HuH-7 (cell line): ENCODE measurements around the gene GOPC.
A peak's percentile ranks its signal among the peaks of the same experiment; 100 is the strongest.

ENCODE experiments used
- DNase-seq: peaks from one replicate; pipeline ENCODE4 v3.0.0; 2011; ENCODE audit warnings: low spot score

The GOPC gene

DNA sequence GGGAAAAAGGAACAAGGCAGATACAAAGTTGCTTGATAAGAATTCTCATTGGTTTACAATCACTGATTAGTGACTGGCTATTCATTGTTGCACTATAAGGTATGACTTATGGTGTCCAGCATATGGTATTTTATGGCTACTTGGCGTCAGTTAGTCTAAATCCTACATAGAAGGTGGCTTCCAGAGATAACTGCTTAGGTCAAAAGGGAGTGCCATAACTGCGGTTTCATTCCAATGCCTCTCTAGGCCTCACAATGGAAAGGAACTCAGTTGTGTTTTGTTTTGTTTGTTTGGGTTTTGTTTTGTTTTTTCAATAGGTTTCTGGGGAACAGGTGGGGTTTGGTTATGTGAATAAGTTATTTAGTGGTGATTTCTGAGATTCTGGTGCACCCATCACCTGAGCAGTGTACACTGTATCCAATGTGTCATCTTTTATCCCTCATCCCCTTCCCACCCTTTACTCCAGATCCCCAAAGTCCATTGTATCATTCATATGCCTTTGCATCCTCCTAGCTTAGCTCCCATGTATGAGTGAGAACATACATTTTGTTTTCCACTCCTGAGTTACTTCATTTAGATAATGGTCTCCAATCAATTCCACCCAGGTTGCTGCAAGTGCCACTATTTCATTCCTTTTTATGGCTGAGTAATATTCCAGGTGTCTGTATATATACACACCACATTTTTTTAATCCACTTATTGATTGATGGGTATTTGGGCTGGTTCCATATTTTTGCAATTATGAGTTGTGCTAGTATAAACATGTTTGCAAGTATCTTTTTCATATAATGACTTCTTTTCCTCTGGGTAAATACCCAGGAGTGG is 7.0 kb downstream of the GOPC start:
- no peak for DNase-seq

GRCh38 chr6:117592983-117593759 is 9.1 kb downstream of the GOPC start:
- no peak for DNase-seq

DNA sequence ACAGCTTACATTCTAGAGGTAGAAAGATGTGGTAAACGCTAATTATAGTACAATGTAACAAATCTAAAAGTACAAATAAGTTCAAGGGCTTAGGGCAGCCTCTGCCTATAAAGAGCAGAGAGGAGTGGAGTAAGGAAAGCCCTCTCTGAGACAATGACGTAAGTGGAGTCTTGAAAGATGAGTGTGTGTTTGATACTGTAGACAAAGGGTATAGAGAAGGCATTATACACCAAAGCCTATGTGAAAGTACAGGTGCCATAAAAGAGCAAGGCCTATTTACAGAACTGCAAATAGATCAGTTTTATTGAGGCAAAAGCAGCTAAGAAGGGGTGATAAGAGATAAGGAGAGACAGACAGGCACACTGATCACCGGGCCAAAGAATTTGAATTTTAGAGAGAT is 10.9 kb downstream of the GOPC start:
- peak; percentile 20 for DNase-seq

- DNase-seq = no peak
These were observed 11.9 kb downstream of the GOPC start for GRCh38 chr6:117590447-117590846.

DNA sequence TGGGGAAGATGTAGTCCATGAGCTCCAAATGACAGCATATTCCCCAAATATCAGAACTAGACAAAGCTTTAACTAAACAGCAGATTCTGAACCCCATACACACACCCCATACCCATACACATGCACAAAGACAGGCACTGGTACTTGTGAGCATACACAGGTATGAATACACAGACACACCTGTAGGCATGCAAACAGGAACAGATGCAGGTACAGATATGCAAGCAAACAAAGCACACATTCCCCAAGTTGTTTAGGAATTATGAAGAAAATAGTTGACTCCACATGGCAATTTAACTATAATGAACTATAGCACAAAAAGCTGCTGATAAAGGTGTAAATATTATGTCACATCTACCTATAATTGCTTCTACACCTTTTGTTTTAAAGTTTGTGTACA is 16.7 kb downstream of the GOPC start:
- no peak for DNase-seq

DNA sequence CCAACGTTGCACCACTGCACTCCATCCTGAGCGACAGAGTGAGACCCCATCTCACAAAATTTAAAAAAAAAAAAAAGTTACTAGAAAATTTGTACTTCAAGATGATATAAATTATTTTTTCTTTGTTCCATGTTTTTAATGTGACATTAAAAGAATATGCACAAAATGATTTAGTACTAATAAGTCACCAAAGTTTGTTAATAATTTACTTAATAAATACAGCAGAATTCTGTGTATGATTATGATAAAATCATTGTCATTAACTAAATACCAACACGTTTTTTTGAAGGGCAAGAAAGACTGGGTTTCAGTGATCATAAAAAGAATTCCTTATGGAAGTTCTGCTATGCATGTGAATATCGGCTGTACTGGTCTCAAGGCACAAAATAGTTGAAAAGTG is 28.1 kb downstream of the GOPC start:
- DNase-seq = no peak

DNA sequence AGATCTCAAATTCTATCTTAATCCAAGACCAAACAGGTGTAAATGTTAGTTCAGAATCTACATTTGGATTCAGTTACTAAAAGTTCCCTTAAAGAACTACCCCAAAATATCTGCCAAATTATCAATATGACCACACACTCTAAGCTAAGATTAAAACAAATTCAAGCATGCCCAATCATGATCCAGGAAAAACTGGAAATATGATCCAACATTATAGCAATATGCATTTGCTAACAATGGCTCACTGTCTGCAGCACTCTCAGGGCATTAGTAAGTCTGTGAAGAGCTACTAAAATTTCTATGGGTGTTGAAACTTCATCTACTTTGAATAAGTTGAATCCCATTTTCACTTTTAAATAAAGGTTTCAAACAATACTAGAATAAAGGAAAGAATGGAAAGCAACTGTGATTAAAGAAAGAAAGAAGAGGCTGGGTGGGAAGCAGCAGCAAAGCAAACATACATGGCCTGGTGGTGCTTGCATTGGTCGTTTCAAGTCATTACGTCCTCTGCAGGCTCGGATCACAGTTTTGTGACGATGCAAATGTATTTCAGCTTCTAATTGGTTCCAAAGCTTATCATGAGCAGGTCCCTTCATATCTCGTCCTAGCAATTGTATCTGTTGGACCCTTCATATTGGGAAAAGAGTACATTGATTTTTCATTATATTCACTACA is 29.2 kb downstream of the GOPC start:
- DNase-seq = no peak

GRCh38 chr6:117568831-117569410 is 33.4 kb downstream of the GOPC start:
- no peak for DNase-seq

GRCh38 chr6:117568247-117568646 is 34.1 kb downstream of the GOPC start:
- DNase-seq = no peak

DNA sequence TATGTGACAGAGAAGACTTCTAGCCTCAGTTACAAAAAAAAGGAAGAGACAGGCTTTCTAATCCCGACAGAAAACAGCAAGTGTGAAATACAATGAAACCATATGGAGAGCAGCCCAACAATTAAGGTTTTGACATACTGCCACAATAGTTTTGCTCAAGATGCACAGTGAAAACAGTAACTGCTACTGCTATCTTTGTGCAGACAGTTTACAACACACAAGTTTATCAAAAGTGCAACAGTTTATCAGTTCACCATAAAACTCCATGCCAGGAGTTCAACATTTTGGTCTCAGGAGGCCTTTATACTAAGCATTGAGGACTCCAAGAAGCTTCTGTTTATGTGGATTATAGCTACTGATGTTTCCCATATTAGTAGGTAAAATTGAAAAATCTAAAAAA is 37.6 kb downstream of the GOPC start:
- DNase-seq = no peak

- DNase-seq = no peak
These were observed 41.2 kb downstream of the GOPC start for GRCh38 chr6:117561128-117561527.

GRCh38 chr6:117559299-117559698 is 43.0 kb downstream of the GOPC start:
- DNase-seq = no peak

DNA sequence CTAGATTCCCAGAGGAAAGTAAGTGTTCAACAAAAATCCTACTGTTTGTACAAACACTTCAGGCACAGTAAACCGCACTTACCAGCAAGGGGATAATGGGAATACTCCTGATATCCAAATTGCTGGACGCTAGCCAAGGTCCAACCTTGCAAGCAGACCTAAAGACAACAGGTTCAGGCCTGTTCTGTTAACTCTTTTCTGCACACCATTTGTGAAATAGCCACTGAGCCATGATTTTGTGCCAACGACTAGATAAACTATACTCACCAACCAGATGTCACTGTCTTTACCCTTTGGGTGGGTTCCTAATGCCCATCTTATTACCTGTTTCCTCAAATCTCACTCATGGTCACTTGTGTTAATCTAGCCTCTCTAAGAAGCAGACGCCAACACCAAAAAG is 43.5 kb downstream of the GOPC start:
- DNase-seq = no peak

DNA sequence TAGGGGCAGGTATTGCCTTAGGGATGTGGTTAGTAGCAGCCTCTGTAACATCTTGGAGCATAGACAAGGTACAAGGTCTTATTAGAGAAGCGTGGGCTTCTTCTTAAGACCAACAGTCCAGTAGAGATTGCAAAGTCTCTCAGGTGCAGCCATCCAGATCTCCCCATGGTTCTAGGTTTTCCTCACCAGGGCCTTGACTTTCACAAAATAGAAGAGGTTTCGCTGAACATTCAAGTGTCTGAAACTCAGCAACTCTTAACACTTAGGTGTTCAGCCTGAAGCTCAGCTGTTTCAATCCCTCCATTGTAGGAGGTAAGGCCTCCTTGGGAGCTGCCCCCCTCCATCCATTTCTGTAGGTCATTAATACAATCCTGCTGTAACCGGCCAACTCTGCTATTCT is 44.4 kb downstream of the GOPC start:
- DNase-seq = no peak

DNA sequence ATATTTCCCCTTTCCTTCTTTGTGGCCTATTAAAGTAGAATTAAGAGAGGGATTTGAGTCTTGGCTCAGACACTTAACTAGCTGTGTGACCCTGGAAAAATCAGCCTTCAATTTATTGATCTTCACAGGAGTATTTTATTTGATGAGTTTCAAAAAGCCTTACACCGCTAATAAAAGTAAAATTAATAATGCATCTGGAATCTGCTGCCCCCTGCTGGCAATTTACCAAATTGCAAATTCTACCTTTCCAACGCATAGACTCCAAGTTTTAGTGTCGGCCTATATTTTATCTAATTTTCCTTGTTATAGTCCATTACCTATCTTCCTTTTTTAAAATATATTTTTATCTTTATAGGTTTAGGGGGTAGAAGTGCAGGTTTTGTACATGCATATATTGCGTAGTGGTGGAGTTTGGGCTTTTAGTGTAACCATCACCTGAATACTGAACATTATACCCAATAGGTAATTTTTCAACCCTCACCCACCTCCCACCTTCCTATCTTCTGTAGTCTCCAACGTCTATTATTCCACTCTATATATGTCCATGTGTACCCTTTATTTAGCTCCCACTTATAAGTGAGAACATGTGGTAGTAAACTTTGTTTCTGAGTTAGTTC is 46.3 kb downstream of the GOPC start:
- no peak for DNase-seq

DNA sequence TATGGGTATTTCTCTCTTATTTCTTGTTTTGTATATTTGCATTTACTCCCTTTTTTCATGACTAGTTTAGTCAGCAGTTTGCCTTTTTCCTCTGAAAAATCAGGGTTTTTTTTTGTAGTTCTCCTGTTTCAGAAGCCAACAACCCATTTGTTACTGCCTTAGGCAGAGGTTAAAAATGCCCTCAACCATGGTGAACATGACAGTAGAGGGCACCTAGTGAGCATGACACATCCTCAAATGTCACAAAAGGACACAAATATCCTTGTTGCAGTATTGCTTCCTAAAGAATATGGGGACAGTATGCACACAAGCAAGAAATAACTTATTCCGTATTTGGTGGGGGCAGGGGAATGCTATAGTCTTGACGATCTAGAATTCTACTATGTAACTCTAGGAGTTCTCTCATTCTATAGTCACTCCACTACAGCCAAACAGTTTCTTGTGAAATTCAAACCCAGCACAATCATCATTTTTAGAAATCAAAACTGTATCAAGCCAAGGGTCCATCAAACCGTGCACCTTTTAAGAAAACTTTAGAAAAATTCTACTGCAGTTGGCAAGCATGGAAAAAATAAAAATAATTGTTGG is 47.0 kb downstream of the GOPC start:
- DNase-seq = no peak

DNA sequence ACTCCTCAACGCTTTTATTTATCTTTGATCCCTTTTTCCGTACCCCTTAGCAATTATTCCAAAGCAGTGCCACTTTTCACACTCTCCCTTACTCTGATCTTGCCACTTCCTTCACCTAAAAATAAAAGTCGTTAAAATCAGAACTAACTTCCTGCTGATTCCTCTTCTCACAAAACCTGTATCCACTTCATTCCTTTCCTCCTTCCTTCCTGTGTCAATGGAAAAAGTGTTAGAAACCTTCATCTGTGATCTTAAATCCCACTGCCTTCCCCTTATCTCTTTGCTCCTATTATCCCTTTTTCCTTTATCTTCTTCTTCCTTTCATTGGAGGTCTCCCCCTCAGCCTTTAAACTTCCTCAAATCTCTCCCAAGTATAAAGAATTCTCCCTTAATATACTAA is 49.2 kb downstream of the GOPC start:
- no peak for DNase-seq

GRCh38 chr6:117552618-117553017 is 49.7 kb downstream of the GOPC start:
- no peak for DNase-seq

GRCh38 chr6:117550618-117551242 is 51.6 kb downstream of the GOPC start:
- DNase-seq = no peak

DNA sequence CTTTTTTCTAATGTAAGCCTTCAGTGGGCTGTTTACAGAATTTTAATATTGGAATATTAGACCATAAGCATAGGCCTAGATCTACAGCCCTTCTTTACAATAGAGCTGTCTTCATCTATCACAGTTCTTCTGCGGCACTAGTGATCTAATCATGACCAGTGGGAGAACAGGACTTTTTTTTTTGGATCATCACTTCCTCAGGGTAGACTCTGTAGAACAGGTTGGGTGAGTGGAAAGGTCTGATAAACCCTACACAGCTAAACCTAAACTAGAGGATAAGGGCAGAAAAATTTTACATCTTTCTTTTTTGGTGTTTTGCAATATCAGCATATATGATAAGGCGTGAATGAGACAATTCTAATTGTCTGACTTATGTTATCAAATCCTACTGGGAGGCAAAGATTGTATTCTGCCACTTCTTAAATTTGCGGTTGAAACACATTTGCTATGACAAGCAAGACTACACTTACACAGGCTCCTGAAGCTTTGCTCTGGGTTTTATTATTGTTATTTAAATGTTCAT is 52.2 kb downstream of the GOPC start:
- DNase-seq = no peak

GRCh38 chr6:117549611-117550010 is 52.7 kb downstream of the GOPC start:
- DNase-seq = no peak
